Testis (tissue), 2 donors: ENCODE results near the gene CCDC102A.

Source experiments
- CTCF ChIP-seq, 3 experiments: fragments of 450-650 bp in 2 of 3; fragments of 200-600 bp in 1 of 3; sonication (generic) in 1 of 3; IDR thresholded peaks; one replicate each; pipeline ENCODE4 v1.5.1; 2016 to 2019; ENCODE audit warnings: antibody characterized with exemption in 3 of 3, mild to moderate bottlenecking in 2 of 3, moderate library complexity in 1 of 3
- POLR2A ChIP-seq: fragments of 450-650 bp; IDR thresholded peaks from one replicate; pipeline ENCODE4 v1.6.1; 2017; ENCODE audit warnings: antibody characterized with exemption, mild to moderate bottlenecking, moderate library complexity

GRCh38 chr16:57471852-57472664 is 64.3 kb downstream of the CCDC102A start:
- TF ChIP-seq CTCF (IDR thresholded peaks at IDR 0.05) (no peak), POLR2A (no peak)
